ENCODE measurements around the gene C22orf23.

The C22orf23 gene

DNA sequence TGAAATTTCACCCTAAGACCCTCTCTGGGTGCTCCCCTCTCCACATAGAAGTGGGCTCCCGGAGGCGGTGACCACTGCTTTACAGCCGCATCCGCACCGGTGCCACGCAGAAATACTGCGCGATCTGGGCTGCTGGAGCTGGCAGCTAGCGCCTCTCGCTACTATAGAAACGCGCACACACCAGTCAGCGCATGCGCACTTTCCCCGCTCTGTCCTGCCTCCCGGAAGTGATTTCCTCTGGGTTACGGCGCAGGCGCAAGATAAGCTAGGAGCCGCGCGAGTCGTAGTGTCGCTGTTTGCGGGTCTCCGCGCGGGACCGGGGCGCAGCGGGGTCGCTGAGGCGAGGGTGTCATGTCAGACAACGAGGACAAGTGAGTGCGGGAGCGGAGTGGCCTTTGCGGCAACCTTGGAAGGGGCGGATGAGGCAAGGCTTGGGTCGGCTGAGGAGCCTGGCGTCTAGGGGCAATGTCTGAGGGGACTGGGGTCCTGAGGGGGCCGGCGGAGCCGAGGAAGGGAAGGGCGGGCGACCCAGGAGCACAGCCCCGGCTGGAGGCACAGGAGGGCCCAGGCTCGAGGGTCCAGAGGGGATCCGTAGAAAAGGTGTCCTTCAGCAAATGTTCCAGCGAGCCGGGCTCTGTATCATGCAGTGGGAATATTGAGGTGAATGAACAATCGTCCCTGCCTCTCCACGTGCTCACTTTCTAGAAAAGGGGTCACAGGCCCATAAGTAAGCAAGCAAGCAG, at the start of gene C22orf23, which contains the start of gene POLR2F:
TSS of gene C22orf23 (minus strand) at position 165 of the 743 bp plus-strand sequence. CDS start 452 bp downstream, outside the sequence.
TSS of gene POLR2F (plus strand) at position 263 of the 743 bp plus-strand sequence. CDS start at position 352, 89 bp downstream.
- DNase-seq (ENCODE audit: low spot score): peak; percentile 96

DNA sequence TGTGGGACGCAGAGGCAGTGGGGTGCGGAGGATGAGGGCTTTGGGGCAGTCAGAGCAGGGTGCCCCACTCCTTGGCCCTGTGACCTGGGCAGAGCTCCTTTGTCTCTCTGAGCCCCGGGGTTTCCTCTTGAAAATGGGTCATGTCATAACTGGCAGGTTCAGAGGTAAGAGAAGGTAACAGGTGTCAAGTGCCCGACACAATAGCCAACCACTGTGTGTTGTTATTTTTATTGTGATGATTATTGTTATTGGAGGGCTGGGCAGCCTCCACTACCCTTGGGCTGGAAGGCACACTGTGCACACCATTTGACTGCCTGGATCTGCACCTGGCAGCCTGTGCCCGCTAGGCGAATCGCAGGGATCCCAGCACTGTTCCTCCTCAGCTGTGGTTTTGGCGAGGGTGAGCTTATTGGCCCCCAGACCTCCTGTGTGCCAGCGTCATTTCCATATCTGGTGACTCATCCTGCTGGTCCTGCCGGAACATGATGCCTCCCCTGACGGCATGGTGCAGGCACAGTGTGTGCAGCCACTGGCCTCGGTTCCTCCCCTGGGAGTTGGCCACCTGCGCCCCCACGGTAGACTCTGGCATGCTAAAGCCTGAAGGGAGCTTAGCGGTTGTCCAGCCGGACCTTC, 46.4 kb upstream of the C22orf23 start:
- DNase-seq (ENCODE audit: low spot score): peak; percentile 80

DNA sequence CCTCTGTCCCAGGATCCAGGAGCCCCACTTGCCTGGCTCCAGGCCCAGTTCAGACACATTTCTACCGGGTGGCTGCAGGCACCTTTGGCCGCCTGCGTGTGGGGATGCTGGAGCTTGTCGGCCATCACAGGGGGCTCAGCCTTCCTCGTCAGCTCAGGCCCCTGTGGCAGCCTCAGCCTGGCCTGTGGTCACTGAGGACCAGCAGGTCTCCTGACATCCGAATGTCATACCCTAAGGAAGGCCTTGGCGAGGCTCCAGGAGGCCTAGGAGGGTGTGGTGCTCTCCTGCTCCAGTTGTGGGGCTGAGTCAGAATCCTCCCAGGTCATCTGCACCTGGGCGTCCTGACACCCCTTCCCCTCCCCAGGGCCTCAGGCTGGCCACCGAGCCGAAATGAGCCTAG, 45.8 kb upstream of the C22orf23 start:
- DNase-seq (ENCODE audit: low spot score): no peak

DNA sequence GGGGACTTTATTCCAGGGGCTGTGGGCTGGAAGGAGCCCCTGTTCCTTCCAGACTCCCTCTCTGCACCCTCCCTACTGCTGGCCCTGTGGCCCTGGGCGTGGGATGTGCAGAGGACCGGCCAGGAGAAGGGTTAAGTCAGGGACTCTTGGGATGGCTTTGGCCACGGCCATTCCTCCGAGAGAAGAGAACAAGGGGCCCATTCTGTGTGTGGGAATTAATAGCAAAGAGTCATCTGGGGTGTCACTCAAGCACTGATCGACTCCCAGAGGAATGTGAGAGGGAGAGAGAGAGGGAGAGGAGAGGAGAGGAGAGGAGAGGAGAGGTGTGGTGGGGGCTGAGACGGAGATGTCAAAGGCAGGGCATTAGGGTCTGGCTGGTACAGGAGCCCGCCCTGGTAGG, 45.1 kb upstream of the C22orf23 start:
- DNase-seq (ENCODE audit: low spot score): no peak

DNA sequence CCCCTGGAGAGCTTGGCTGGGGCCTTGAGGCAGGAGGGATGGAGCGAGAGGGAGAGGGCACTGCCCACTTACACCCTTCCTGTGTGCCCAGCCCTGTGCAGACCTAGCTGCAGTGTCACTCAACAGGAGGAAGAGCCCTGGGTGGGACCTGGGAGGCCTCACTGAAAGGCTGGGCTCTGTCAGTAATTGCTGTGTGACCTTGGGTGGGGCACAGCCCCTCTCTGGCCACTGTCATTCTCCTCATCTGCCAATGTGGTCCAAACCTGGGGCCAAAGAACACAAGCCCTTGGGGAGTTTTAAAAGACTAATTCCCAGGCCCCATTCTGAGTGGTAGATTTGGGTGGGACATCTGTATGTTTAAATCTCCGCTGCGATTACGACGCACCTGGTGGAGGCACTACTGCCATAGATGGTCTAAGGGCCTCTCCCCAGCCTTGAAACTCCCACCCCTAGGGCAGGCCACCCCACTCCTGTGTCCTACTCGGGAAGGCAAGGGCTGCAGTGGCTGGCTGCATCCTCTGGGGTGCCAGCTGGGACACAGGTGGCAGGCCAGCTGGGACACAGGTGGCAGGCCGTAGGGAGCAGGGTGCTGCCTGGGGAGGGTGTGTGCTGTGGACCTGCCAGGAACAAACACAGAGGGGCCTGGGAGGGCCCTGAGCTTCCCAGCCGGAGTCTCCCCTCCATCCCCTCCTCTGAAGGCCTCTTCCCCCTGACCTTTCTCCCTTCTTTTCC, 43.3 kb upstream of the C22orf23 start:
- DNase-seq (ENCODE audit: low spot score): no peak

DNA sequence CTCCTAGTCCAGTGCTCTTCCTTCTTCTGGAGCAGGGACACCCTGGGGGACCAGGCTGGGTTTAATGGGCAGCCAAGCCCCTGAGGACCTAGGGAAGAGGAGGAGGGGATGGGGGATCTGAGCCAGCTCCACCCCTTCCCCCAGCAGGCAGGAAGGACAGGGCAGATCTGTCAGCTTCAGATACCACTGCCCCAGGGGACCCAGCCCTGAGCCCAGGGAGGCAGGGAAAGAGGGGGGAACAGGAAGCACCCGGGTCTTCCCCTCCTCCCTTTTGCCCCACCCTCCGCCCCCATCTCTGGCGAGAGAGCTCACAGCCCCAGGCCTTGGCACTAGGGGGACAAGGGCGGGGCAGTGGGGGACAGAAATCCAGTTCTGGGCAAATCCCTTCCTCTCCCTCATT, 42.7 kb upstream of the C22orf23 start:
- DNase-seq (ENCODE audit: low spot score): no peak

DNA sequence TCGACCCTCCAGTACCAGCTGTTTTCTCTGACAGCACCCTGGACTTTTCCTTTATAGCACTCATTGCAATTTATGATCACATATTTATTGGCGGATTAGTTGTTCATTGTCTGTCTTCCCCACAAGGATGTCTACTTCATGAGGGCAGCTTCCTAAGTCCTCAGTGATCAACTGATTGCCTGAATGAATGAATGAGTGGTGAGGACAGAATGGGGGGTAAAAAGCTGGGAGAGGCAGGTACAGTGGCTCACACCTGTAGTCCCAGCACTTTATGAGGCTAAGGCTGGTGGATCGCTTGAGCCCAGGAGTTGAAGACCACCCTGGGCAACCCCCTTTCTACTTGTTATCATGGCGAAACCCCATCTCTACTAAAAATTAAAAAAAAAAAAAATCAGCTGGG, 42.1 kb upstream of the C22orf23 start:
- no peak for DNase-seq (ENCODE audit: low spot score)

DNA sequence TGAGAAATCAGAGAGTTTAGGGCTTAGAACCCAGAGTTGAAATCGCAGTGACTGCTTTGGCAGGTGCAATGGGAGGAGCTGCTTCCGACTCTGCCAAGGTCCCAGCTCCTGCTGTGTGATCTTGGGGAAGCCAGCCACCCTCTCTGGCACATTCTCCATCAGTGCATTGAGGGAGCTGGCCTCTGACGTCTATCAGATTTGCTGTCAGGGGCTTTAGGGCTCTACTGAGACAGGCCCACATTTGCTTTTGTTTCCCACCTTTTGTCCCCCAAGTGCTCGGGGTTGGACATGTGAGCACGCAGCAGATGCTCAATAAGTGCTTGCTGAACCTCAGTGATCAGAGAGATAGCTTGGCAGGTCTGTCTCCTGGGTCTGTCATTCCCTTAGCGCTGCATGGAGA, 41.6 kb upstream of the C22orf23 start:
- DNase-seq (ENCODE audit: low spot score): no peak

DNA sequence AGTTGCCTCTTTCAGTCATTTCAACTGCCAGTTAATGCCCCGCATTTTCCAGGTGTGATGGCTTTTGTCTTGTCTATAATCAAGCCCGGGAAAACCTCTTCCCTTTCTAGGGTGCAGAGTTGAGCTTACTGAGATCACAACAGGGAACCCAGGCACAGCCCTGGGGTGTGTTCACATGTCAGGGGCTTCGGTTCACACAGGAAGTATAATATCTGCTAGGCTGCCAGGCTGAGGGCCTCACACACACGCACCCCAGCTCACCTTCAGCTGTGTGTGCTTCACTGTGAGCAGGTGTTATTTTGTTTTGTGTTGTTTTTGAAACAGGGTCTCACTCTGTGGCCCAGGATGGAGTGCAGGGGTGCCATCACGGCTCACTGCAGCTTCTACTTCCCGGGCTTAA, 40.6 kb upstream of the C22orf23 start:
- no peak for DNase-seq (ENCODE audit: low spot score)

DNA sequence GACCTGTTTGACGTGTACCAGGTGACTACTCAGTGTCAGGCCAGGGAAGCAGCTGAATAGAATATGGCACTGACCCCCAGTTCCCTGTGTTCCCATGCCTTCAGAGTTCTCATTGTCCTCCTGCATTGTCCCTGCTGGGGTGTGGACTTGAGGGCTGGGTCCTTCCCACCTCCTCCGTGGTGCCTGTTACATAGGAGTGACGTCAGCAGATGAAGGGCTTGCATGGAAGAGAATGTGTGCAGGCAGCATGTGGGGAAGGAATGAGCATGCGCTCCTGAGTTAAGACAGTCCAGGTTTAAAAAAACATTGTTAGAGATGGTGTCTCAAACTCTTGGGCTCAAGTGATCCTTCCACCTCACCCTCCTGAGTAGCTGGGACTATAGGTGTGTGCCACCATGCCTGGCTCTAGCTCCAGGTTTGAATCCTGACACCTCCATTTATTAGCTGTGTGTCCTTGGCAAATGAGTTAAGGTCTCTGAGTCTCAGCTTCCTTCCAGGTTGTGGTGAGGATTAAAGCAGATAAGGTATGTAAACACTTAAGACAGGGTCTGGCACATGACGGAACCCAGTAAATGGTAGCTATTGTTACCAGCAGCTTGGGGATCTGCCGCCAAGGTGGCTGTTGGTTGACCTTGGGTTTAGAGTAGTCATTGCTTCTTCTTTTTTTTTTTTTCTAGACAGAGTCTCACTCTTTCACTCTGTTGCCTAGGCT, 38.5 kb upstream of the C22orf23 start:
- DNase-seq (ENCODE audit: low spot score): peak; percentile 15

DNA sequence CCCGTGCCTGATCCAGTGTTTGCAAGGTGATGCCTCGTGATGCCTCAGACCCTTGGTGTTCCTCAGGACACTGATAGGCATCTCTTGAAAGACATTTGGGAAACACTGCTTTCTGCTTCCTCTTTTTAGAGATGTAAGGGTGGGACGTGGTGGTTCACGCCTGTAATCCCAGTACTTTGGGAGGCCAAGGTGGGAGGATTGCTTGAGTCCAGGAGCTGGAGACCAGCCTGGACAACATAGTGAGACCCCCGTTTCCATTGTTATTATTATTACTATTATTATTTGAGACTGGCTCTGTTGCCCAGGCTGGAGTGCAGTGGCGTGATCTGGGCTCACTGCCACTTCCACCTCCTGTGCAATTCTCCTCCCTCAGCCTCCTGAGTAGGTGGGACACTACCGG, 37.5 kb upstream of the C22orf23 start:
- no peak for DNase-seq (ENCODE audit: low spot score)

DNA sequence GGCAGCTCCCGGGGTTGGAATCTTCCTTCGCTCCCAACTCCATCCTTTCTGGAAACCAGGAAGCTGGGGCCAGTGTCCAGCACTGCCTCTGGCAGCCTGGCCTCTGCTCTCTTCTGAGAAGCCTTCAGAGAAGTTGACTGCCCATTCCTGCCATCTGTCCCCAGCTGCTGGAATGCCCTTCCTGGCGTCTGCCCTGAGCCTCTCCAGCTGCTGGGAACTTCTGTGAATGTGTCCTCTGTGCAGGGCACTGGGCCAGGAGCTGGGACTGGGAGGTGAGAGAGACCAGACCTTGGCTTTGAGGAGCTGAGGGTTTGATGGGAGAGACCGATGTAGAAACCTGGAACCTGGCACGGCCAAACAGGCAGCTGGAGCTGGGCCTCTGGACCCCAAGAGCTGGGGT, 36.9 kb upstream of the C22orf23 start:
- DNase-seq (ENCODE audit: low spot score): no peak

DNA sequence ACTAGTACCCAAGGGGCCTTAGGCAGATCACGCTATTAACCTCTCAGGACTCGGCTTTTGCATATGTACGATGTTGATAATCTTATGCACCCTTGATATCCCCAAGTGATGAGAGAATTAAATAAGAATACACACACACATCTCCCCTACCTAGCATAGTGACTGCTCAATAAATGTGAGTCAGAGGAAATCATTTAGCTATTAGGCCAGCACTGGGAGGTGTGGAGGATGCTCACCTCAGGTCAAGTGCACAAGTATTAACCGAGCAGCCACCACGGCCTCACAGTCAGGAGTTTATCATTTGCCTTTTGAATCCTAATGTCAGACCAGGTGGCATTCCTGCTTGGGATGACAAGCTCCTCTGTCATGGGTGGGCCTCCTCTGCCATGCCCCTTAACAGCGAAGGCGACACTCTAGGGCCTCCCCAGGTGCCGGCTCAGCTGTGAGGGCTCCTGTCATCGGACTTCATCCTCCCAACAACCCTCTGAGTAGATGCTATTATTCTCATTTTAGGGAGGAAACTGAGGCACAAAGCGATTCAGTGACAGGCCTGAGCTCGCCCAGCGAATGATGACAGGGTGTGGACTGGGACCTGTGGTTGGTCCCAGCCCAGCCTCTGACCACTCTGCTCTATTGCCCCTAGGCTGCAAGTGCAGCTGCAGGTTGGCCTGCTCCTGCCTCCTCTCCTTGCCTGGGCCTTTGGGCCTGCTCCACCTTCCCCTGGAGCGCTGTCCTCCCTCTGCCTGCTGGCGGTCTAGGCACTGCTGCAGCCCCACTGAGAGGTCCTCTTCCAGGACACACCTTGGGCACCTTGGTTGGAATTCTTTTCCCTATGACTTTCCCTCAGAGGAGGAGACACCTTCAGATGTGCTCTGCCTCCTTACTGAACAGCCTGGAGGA, 36.0 kb upstream of the C22orf23 start:
- DNase-seq (ENCODE audit: low spot score): no peak

DNA sequence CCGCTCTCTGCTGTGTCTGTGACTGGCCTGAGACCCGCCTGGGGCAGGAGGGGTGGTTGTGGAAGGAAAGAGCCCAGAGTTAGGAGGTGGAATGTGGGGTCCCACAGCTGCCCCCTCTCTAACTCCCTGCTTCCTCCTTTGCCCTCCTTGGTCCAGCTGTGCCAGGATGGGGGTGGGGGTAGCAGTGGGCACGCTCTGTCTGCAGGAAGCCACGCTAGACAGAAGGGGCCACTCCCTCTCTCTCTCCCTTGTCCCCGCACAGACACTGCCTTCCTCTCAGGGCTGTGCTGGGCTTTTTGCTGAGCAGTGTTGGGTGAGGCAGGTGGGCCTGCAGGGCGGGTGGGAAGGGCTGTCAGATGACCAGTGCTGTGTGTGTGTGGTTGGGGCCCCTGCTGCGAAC, 33.0 kb upstream of the C22orf23 start:
- no peak for DNase-seq (ENCODE audit: low spot score)

DNA sequence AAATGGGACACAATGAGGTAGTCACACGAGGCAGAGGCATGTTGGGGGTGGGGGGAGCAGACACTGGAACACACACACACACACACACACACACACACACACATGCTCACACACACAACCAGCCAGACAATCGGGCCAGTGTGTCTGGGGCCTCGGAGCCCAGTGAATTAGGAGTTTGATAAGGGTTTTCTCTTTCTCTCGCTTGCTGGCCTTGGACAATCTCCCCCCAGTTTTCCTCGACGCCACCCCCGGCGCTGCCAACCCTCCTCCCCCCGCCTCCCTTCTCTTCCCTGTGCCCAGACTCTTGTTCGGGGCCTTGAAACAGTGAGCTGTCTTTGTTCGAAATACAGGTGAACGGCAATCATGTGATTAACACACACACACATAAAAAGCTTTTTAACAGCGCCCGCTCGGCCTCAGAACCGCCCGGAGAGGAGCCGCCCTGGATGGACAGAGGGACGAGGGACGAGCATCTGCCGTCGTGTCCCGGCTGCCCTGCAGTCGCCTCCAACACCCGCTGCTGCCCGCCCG, 32.4 kb upstream of the C22orf23 start:
- no peak for DNase-seq (ENCODE audit: low spot score)

DNA sequence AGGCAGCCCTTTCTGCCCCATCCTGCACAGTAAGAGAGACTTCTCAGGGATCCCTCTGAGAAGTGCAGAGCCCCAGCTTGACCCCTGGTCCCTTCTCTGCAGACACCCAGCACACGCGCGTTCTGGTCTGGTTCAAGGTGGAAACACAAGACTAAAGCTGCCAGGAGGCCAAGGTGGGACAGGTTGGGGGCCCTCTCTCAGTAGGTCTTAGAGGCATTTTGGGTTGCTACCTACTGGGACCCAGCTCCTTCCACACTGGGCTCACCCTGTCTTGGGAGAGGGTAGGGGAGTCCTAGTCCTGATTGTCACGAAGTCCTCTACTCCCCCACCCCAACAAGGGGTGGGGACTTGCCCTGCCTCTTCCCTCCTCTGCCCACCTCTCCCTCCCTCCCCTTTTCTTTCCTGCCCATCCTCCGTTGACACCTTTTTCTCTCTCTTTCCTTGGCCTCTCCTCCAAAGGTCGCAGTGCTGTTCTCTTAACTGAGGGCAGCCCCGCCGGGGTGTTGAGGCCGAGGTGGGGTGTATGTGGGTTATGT, 31.7 kb upstream of the C22orf23 start:
- DNase-seq (ENCODE audit: low spot score): no peak

DNA sequence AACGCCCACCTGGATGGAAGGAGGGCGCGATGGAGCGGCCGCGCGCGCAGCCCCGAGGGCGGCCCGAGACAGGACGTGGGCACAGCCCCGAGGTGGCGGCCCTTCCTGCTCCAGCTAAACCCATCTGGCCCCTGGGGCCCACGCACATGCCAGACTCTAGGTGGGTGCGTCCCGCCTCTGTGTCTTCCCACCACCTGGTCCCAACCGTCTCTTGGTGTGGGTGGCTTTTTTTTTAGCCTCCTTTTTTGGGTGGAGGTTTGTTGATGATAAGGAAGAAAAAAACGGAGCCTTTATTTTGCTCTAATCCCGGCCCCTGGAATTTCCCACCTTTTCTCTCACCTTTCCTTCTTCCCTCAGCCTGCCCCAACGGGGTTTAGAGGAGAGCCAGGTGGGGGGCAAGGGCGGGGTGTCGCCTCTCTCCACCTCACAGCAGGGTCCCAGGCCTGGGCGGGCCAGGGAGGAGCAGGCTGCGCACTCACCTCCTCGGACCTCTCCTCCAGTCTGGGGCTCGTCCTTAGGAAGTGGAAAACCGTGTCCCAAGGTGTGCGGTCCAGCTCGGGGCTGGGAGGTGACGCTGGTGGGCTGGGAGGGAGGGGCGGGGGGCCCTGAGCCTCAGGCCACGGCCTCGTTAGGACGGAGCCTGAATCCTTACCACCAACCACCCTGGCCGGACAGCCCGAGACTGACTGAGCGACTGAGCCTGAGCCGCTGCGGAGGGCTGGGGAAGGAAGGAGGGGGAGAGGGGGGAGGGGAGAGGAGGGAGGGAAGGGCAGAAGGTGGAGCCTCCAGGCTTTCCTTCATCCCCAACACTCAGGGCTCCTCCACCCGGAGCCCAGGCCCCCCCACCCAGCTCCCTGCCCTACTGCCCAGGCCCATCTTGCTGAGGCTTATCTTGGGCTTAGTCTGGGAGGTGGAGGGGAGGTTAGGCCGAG, 30.7 kb upstream of the C22orf23 start, which contains the start of gene SOX10:
TSS of gene SOX10 (minus strand) at position 696 of the 932 bp plus-strand sequence. CDS start 771 bp downstream, outside the sequence.
- DNase-seq (ENCODE audit: low spot score): no peak

DNA sequence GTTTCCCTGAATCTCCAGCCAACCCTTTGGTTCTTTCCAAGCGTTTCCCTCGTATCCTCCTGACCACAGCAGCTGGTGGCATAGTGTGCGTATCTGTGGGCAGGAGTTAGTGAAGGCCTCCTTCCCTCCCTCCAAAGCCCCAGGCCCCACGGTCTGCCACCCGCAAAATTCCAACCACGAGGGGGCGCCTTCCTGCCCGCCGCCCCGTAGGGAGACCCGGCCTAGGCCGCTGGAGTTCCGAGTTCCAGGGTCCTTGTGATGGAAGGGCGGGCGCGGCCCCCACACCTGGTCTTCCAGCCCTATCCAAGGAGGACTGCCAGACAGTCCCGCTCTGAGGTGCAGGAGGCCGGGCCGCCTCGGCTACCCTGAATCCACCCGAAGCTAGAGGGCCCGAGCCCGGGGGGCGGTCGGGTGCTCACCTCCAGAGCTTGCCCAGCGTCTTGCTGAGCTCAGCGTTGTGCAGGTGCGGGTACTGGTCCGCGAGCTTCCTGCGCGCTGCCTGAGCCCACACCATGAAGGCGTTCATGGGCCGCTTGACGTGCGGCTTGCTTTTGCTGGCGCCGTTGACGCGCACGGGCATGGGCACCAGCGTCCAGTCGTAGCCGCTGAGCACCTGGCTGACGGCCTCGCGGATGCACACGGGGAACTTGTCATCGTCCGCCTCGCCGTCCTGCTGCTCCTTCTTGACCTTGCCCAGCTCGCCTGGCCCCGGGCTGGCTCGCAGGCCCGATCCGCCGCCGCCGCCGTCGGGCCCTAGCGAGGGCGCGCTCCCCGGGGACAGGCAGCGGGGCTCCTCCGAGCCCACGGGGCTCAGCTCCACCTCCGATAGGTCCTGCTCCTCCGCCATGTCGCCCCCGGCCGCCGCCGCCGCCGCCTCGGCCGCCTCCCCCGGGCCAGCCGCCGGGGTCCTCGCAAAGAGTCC, 29.8 kb upstream of the C22orf23 start:
- no peak for DNase-seq (ENCODE audit: low spot score)
